HepG2 (cell line): ENCODE data around the gene RNASE13. TPM values are rescaled to one million over a fixed set of nuclear protein-coding genes. Genes with fewer than 3 reads are reported as not detected.
A peak's percentile ranks its signal among the peaks of the same experiment; 100 is the strongest.

Experiments used
- ATAD3A ChIP-seq: sonication (generic); formaldehyde crosslinking; IDR thresholded peaks from 2 replicates; pipeline ENCODE4 v1.4.0; 2020; ENCODE audit warnings: missing genetic modification reagents
- CBX5 ChIP-seq: sonication (generic); formaldehyde crosslinking; IDR thresholded peaks from 2 replicates; pipeline ENCODE4 v1.4.0; 2020; ENCODE audit warnings: missing genetic modification reagents, borderline replicate concordance
- FLYWCH1 ChIP-seq: sonication (generic); formaldehyde crosslinking; IDR thresholded peaks from 2 replicates; pipeline ENCODE4 v1.8.1; 2023; ENCODE audit warnings: mild to moderate bottlenecking, missing genetic modification reagents
- HNRNPK ChIP-seq: fragments of 200-400 bp; formaldehyde crosslinking; IDR thresholded peaks from 2 replicates; pipeline ENCODE4 v1.6.1; 2018; ENCODE audit warnings: low read length, low read depth, moderate library complexity, mild to moderate bottlenecking; ENCODE audit not compliant: poor library complexity, severe bottlenecking
- HOXA9 ChIP-seq: sonication (generic); formaldehyde crosslinking; IDR thresholded peaks from 2 replicates; pipeline ENCODE4 v1.8.1; 2022; ENCODE audit warnings: missing genetic modification reagents, mild to moderate bottlenecking, moderate library complexity, borderline replicate concordance
- MAX ChIP-seq: IDR thresholded peaks from 2 replicates; pipeline ENCODE4 v1.6.1; 2012; ENCODE audit warnings: inconsistent platforms
- NCOR1 ChIP-seq: fragments of 200-600 bp; sonication (generic); IDR thresholded peaks from 2 replicates; pipeline ENCODE4 v1.7.0; 2017; ENCODE audit warnings: antibody characterized with exemption, low read length, borderline replicate concordance
- ONECUT2 ChIP-seq: sonication (generic); formaldehyde crosslinking; IDR thresholded peaks from 2 replicates; pipeline ENCODE4 v1.4.0; 2020; ENCODE audit warnings: missing genetic modification reagents
- PHF20 ChIP-seq: sonication (generic); formaldehyde crosslinking; IDR thresholded peaks from 2 replicates; pipeline ENCODE4 v1.5.0; 2020; ENCODE audit warnings: mild to moderate bottlenecking, missing genetic modification reagents
- RNF219 ChIP-seq: sonication (generic); formaldehyde crosslinking; IDR thresholded peaks from 2 replicates; pipeline ENCODE4 v1.5.0; 2020; ENCODE audit warnings: mild to moderate bottlenecking, missing genetic modification reagents
- SETDB1 ChIP-seq: sonication (generic); formaldehyde crosslinking; IDR thresholded peaks from 2 replicates; pipeline ENCODE4 v1.5.1; 2020; ENCODE audit warnings: missing genetic modification reagents, mild to moderate bottlenecking, borderline replicate concordance
- SNAPC2 ChIP-seq: sonication (generic); formaldehyde crosslinking; IDR thresholded peaks from 2 replicates; pipeline ENCODE4 v1.8.1; 2022; ENCODE audit warnings: mild to moderate bottlenecking, missing genetic modification reagents
- SOX13 ChIP-seq, 3 experiments: fragments of 450-650 bp in 1 of 3; sonication (generic) in 1 of 3; formaldehyde crosslinking in 1 of 3; IDR thresholded peaks in 2 of 3; conservative IDR thresholded peaks in 1 of 3; 2 replicates each; pipeline versions ENCODE4 v1.5.0 to v1.6.1; 2016 to 2020; ENCODE audit warnings: antibody characterized with exemption in 1 of 3, mild to moderate bottlenecking in 1 of 3, missing compliant biosample characterization in 1 of 3, missing genetic modification reagents in 1 of 3, moderate library complexity in 1 of 3
- SSRP1 ChIP-seq: IDR thresholded peaks from 2 replicates; pipeline ENCODE4 v1.6.1; 2016; ENCODE audit warnings: control low read depth
- TFDP1 ChIP-seq: IDR thresholded peaks from 2 replicates; pipeline ENCODE4 v1.6.1; 2016; ENCODE audit warnings: missing compliant biosample characterization, missing genetic modification reagents, borderline replicate concordance
- TIGD3 ChIP-seq: sonication (generic); formaldehyde crosslinking; IDR thresholded peaks from 2 replicates; pipeline ENCODE4 v1.5.1; 2020; ENCODE audit warnings: mild to moderate bottlenecking, missing genetic modification reagents, borderline replicate concordance
- ZBTB26 ChIP-seq: IDR thresholded peaks from 2 replicates; pipeline ENCODE4 v1.6.1; 2016; ENCODE audit warnings: missing compliant biosample characterization, missing genetic modification reagents, borderline replicate concordance
- ZNF597 ChIP-seq: sonication (generic); formaldehyde crosslinking; IDR thresholded peaks from 2 replicates; pipeline ENCODE4 v1.5.0; 2020; ENCODE audit warnings: missing genetic modification reagents
- ZNF691 ChIP-seq: sonication (generic); formaldehyde crosslinking; IDR thresholded peaks from 2 replicates; pipeline ENCODE4 v1.4.0; 2020; ENCODE audit warnings: missing genetic modification reagents, low read depth, mild to moderate bottlenecking, borderline replicate concordance
- polyA plus RNA-seq, 8 experiments: library from polyadenylated mRNA; depleted of rRNA in 3 of 8; stranded (reverse) in 7 of 8; unstranded in 1 of 8; fragments of >200 nt; fragmentation: Illumina TruSeq in 4 of 8; extraction: Trizol in 4 of 8; gene quantifications; 2 replicates each; pipeline versions ENCODE4 v1.2.1 to v1.2.3, GENCODE V29; 2011 to 2016; ENCODE audit warnings: low read depth in 4 of 8, missing spikeins in 1 of 8, mixed read lengths in 1 of 8; ENCODE audit not compliant: insufficient read depth in 1 of 8
- total RNA-seq, 5 experiments: library from RNA; depleted of rRNA; stranded (reverse); fragments of >200 nt; fragmentation: Illumina TruSeq; extraction: Trizol; gene quantifications; 2 replicates each; pipeline ENCODE4 v1.2.3, GENCODE V29; 2016; ENCODE audit warnings: low read depth in 1 of 5

The RNASE13 gene
- total and polyA plus RNA-seq, 2 of the 13 experiments (the other 11 are each of a cell fraction or from before 2014, with no cell fraction given): 1.0 TPM; not detected in 1

GRCh38 chr14:21024585-21025370, 9.8 kb downstream of the RNASE13 start, which contains the start of gene NDRG2 (continued):
- TF ChIP-seq RNF219 (no peak), ZNF597 (no peak), ONECUT2 (CRISPR knock-in tag) (peak; percentile 63), SOX13 (IDR thresholded peaks at IDR 0.05) (no peak; the same call in 1 of the 2 replicates), SOX13 (CRISPR knock-in tag; conservative IDR thresholded peaks at IDR 0.05 in 1 of 2, IDR thresholded peaks at IDR 0.05 in 1 of 2) (peak in 1 of 2 experiments; percentile 47; a peak in 2 of 4 replicates), ZBTB26 (CRISPR knock-in tag) (0 out of 2 replicates have a peak, but pooled peaks have one; percentile 39), SSRP1 (CRISPR knock-in tag) (no peak), PHF20 (CRISPR knock-in tag) (peak; percentile 58; the same call in 1 of the 2 replicates), ATAD3A (CRISPR knock-in tag) (no peak), TIGD3 (CRISPR knock-in tag) (no peak), HOXA9 (CRISPR knock-in tag) (peak; percentile 62; the same call in 1 of the 2 replicates), FLYWCH1 (CRISPR knock-in tag) (no peak), SNAPC2 (CRISPR knock-in tag) (no peak), ZNF691 (CRISPR knock-in tag) (peak; percentile 70), NCOR1 (no peak), SETDB1 (CRISPR knock-in tag) (no peak), TFDP1 (CRISPR knock-in tag) (peak; percentile 59; the same call in 1 of the 2 replicates), MAX (peak; percentile 65), HNRNPK (peak; percentile 95), CBX5 (CRISPR knock-in tag) (no peak; the same call in 1 of the 2 replicates)
